GM13977 (cell line): ENCODE measurements around the gene HAGH.

Experiments
- DNase-seq: peaks from one replicate; pipeline ENCODE4 v3.0.0; 2012; ENCODE audit warnings: low spot score
- in situ Hi-C: fragments of 300-500 bp; cut with MboI; formaldehyde crosslinking; loops from one replicate; pipeline ENCODE4 v1.12.0; 2022; ENCODE audit warnings: low sequenced_read_pairs, low pct_unique_long_range_greater_than_20kb, mixed read lengths, inconsistent platforms; ENCODE audit not compliant: unreplicated experiment
- TF ChIP-seq, protein P1 (sequence below): IDR thresholded peaks from 2 replicates; pipeline ENCODE4 v1.5.1; 2012; ENCODE audit warnings: mild to moderate bottlenecking, control low read depth; ENCODE audit not compliant: insufficient read depth; ENCODE audit errors: extremely low read depth, missing control alignments

Gene HAGH

DNA sequence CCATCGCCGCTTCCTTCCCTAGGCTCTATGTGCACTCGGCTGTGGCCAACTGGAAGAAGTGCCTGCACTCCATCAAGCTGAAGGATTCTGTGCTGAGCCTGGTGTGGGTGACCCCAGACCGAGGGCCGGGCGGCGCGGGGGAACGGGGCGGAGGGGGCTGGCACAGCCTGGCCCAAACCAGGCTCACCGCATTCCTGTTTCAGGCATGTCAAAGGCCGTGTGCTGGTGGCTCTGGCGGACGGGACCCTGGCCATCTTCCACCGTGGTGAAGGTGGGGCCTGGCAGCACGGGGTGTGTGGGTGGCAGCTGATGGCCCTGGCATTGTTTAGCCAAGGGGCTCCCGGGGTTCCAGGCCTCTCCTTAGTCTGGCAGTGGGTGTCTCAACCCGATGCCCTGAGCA, 59.9 kb downstream of the HAGH start:
- DNase-seq, result no peak
- in situ Hi-C loops, result no loop called here
- TF ChIP-seq, protein P1, sequence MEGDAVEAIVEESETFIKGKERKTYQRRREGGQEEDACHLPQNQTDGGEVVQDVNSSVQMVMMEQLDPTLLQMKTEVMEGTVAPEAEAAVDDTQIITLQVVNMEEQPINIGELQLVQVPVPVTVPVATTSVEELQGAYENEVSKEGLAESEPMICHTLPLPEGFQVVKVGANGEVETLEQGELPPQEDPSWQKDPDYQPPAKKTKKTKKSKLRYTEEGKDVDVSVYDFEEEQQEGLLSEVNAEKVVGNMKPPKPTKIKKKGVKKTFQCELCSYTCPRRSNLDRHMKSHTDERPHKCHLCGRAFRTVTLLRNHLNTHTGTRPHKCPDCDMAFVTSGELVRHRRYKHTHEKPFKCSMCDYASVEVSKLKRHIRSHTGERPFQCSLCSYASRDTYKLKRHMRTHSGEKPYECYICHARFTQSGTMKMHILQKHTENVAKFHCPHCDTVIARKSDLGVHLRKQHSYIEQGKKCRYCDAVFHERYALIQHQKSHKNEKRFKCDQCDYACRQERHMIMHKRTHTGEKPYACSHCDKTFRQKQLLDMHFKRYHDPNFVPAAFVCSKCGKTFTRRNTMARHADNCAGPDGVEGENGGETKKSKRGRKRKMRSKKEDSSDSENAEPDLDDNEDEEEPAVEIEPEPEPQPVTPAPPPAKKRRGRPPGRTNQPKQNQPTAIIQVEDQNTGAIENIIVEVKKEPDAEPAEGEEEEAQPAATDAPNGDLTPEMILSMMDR, result no peak

DNA sequence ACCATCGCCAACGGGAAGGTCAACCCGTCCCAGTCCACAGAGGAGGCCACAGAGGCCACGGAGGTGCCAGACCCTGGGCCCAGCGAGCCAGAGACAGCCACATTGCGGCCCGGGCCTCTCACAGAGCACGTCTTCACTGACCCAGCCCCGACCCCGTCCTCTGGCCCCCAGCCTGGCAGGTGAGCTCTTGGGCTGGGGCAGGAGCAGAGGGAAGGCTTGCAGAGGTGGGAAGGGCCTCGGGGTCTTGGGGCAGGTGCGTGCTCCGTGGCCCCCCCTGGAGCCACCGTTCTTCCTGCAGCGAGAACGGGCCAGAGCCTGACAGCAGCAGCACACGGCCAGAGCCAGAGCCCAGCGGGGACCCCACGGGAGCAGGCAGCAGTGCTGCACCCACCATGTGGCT, 60.4 kb downstream of the HAGH start:
- in situ Hi-C loops, result no loop called here
- no peak for DNase-seq
- TF ChIP-seq, protein P1, result no peak

DNA sequence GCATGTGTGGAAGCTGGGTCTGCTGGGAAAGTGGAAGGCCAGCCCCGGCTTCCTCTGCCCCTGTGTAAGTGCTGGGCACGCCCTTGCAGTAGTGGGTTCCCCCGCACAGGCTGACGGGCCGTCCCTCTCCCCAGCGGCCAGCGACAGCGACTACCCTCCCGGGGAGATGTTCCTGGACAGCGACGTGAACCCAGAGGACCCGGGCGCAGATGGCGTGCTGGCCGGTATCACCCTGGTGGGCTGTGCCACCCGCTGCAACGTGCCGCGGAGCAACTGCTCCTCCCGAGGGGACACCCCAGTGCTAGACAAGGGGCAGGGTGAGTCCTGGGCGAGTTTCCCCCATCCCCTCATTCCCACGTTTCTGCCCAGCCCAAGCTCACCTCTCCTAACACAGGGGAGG, 60.8 kb downstream of the HAGH start:
- DNase-seq, result no peak
- in situ Hi-C loops, result no loop called here
- TF ChIP-seq, protein P1, result no peak

DNA sequence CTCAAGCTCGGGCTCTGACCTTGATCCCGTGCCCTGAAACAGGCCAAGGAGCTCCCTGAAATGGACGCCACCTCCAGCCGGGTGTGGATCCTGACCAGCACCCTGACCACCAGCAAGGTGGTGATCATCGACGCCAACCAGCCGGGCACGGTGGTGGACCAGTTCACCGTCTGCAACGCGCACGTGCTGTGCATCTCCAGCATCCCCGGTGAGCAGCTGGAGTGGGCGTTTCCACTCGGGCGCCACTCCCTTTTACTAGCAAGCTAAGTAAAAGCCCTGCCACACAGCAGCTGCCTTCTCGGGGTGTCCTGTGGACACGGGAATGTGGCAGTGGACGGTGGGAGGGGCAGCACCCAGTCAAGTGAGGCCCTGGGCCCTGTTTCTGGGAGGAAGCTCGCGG, 61.7 kb downstream of the HAGH start:
- no peak for DNase-seq
- in situ Hi-C loops, result no loop called here
- TF ChIP-seq, protein P1, result no peak

DNA sequence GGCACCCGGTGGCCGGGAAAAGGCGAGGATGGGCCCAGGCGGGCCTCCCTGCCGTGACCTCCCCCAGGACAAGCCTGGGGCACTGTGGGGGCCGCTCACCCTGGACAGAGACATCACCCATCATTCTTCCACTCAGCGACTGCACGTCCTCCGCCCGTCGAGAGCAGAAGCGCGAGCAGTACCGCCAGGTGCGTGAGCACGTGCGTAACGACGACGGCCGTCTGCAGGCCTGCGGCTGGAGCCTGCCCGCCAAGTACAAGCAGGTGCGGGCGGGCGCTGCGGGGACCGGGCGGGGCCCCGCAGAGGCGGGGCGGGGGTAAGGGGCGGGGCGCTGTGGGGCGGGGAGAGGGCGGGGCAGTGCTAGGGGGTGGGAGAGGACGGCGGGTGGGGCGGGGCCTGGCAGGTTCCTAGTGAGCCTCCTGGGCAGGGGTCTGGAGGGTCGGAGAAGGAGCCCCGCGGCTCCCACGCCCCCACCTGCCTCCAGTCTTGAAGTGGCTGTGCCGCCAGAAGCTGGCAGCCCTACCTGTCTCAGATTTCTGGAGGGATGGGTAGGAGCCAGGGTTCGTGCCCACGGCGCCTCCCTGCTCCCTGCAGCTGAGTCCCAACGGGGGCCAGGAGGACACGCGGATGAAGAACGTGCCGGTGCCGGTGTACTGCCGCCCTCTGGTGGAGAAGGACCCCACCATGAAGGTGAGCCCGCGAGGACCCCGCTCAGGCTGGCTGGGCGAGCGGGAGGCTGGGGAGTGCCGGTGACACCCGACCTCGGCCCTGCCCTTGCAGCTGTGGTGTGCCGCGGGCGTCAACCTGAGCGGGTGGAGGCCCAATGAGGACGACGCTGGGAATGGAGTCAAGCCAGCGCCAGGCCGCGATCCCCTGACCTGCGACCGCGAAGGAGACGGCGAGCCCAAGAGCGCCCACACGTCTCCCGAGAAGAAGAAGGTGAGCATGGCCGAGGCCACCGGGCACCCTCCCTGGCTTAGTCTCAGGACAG, 62.8 kb downstream of the HAGH start:
- TF ChIP-seq, protein P1, result peak; percentile 12
- DNase-seq, result no peak
- in situ Hi-C loops, result no loop called here

DNA sequence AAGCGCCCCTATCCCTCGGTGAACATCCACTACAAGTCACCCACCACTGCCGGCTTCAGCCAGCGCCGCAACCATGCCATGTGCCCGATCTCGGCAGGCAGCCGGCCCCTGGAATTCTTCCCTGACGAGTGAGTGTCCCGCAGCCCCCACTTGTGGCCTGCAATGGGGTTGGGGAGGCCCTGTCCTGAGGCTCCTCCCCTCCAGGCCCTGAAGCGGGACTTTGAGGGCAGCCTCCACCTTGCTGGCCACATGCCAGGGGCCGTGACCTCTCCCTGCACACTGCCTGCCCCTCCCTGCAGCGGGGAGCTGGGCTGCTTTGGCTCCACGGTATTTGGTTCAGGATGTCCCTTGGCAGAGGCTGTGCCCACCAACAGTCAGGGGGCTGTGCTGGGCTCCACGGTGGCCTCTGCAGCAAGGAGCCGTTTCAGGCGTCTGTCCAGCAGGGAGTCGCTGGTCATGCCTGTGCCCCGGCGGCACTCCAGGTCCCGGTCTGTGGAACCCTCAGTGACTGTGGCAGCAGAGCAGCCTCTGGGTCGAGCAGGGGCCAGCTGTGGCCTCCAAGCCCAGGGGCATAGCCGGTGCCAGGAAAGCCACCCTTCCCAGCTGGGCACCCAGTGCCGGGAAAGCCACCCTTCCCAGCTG, 63.6 kb downstream of the HAGH start:
- no peak for DNase-seq
- TF ChIP-seq, protein P1, result no peak
- in situ Hi-C loops, result no loop called here
